Natural killer cell treated with Interleukin-12 subunit alpha and Interleukin-12 subunit beta and Interleukin-15 and Interleukin-18, amount 100 ng/mL, for 72 hours (primary cell): Measurements from ENCODE around the gene WHAMM. TPM values are rescaled to one million over a fixed set of nuclear protein-coding genes. Genes with fewer than 3 reads are reported as not detected.

ENCODE experiments used
- ATAC-seq, 2 donors: fragments of 150-1000 bp; cut with Tn5 transposase in 1 of 2; sonication (Bioruptor Pico), chemical (Tn5 transposase) in 1 of 2; 2 replicates each; pipeline ENCODE4 v1.10.0; 2021
- DNase-seq: peaks from one replicate; pipeline ENCODE4 v3.0.0; 2022; ENCODE audit warnings: low spot score
- H3K27ac Mint-ChIP-seq, 2 donors: 1 replicate in 1 of 2; 2 replicates in 1 of 2; pipeline ENCODE4 v1.8.0; 2022; ENCODE audit warnings: mixed read lengths in 2 of 2, mild to moderate bottlenecking in 1 of 2, moderate library complexity in 1 of 2
- H3K27me3 Mint-ChIP-seq, 2 donors: 1 replicate in 1 of 2; 2 replicates in 1 of 2; pipeline ENCODE4 v1.8.0; 2022; ENCODE audit warnings: mixed read lengths in 2 of 2
- H3K36me3 Mint-ChIP-seq: one replicate; pipeline ENCODE4 v1.8.0; 2022; ENCODE audit warnings: mixed read lengths
- H3K4me1 Mint-ChIP-seq, 2 donors: 1 replicate in 1 of 2; 2 replicates in 1 of 2; pipeline ENCODE4 v1.8.0; 2022; ENCODE audit warnings: low read depth in 2 of 2, mixed read lengths in 2 of 2, mild to moderate bottlenecking in 1 of 2
- H3K4me3 Mint-ChIP-seq: one replicate; pipeline ENCODE4 v1.8.0; 2022; ENCODE audit warnings: mixed read lengths
- H3K9me3 Mint-ChIP-seq: 2 replicates; pipeline ENCODE4 v1.8.0; 2022; ENCODE audit warnings: mixed read lengths
- total RNA-seq, 2 donors: library from RNA; stranded (reverse); gene quantifications; one replicate each; pipeline ENCODE4 v1.2.3, GENCODE V29; 2022

The WHAMM gene
- total RNA-seq, 2 donors from 2014 or later = 12.7 to 13.7 TPM

- Mint-ChIP-seq H3K9me3 (no peaks in the 10 kb centered on the region), H3K36me3 (no peaks in the 10 kb centered on the region), H3K27me3 (no peaks in the 10 kb centered on the region), H3K4me3 (no peak overlapping the region), H3K27ac (no peak overlapping the region), H3K4me1 (no peaks in the 10 kb centered on the region)
- no peak for DNase-seq
- ATAC-seq = no peak
Measured at GRCh38 chr15:82874267-82874666, 64.8 kb downstream of the WHAMM start.

GRCh38 chr15:82874961-82875360, 65.5 kb downstream of the WHAMM start:
- H3K27ac Mint-ChIP-seq = no peak overlapping the region
- no peaks in the 10 kb centered on the region for H3K9me3 Mint-ChIP-seq
- H3K27me3 Mint-ChIP-seq = no peaks in the 10 kb centered on the region
- H3K4me3 Mint-ChIP-seq = no peak overlapping the region
- DNase-seq (no peak), ATAC-seq (no peak)
- H3K36me3 Mint-ChIP-seq = no peaks in the 10 kb centered on the region
- no peaks in the 10 kb centered on the region for H3K4me1 Mint-ChIP-seq

- Mint-ChIP-seq H3K4me1 (no peaks in the 10 kb centered on the region), H3K27me3 (no peaks in the 10 kb centered on the region), H3K27ac (no peak overlapping the region), H3K9me3 (no peaks in the 10 kb centered on the region), H3K4me3 (no peak overlapping the region), H3K36me3 (no peaks in the 10 kb centered on the region)
- DNase-seq (no peak), ATAC-seq (no peak)
Measured at GRCh38 chr15:82875411-82876003, 66.1 kb downstream of the WHAMM start.

- no peaks in the 10 kb centered on the region for H3K4me1 Mint-ChIP-seq
- ATAC-seq = no peak
- no peaks in the 10 kb centered on the region for H3K36me3 Mint-ChIP-seq
- no peaks in the 10 kb centered on the region for H3K27me3 Mint-ChIP-seq
- no peaks in the 10 kb centered on the region for H3K9me3 Mint-ChIP-seq
- DNase-seq = no peak
- H3K27ac Mint-ChIP-seq = no peak overlapping the region
- H3K4me3 Mint-ChIP-seq = no peak overlapping the region
Measured at GRCh38 chr15:82877825-82878224, 68.4 kb downstream of the WHAMM start.

GRCh38 chr15:82878325-82878724, 68.9 kb downstream of the WHAMM start:
- no peak overlapping the region for H3K27ac Mint-ChIP-seq
- H3K9me3 Mint-ChIP-seq = no peaks in the 10 kb centered on the region
- ATAC-seq (no peak), DNase-seq (no peak)
- no peaks in the 10 kb centered on the region for H3K27me3 Mint-ChIP-seq
- H3K4me3 Mint-ChIP-seq = no peak overlapping the region
- H3K36me3 Mint-ChIP-seq = no peaks in the 10 kb centered on the region
- H3K4me1 Mint-ChIP-seq = no peaks in the 10 kb centered on the region

GRCh38 chr15:82880704-82881103, 71.3 kb downstream of the WHAMM start:
- no peak for DNase-seq
- no peaks in the 10 kb centered on the region for H3K4me1 Mint-ChIP-seq

GRCh38 chr15:82881747-82882146, 72.3 kb downstream of the WHAMM start:
- H3K9me3 Mint-ChIP-seq = no peaks in the 10 kb centered on the region
- no peaks in the 10 kb centered on the region for H3K36me3 Mint-ChIP-seq
- ATAC-seq (no peak), DNase-seq (no peak)
- H3K27ac Mint-ChIP-seq = no peak overlapping the region
- no peaks in the 10 kb centered on the region for H3K27me3 Mint-ChIP-seq
- no peaks in the 10 kb centered on the region for H3K4me1 Mint-ChIP-seq
- no peak overlapping the region for H3K4me3 Mint-ChIP-seq

More at GRCh38 chr15:82880704-82881103, 71.3 kb downstream of the WHAMM start:
- no peak for ATAC-seq
- Mint-ChIP-seq H3K36me3 (no peaks in the 10 kb centered on the region), H3K4me3 (no peak overlapping the region), H3K27ac (no peak overlapping the region), H3K27me3 (no peaks in the 10 kb centered on the region), H3K9me3 (no peaks in the 10 kb centered on the region)

GRCh38 chr15:82882273-82882928, 73.0 kb downstream of the WHAMM start:
- no peaks in the 10 kb centered on the region for H3K9me3 Mint-ChIP-seq
- no peak overlapping the region for H3K27ac Mint-ChIP-seq
- no peaks in the 10 kb centered on the region for H3K27me3 Mint-ChIP-seq
- DNase-seq (no peak), ATAC-seq (peak in 1 of 2 donors; percentile 40)
- no peaks in the 10 kb centered on the region for H3K36me3 Mint-ChIP-seq
- no peak overlapping the region for H3K4me3 Mint-ChIP-seq
- no peaks in the 10 kb centered on the region for H3K4me1 Mint-ChIP-seq

Other genes starting within 250 kb of the WHAMM start
- under 1 TPM in 1 of 2 donors, not detected in 1; 0.21 TPM for gene CPEB1, start 162.3 kb upstream of the WHAMM start, total RNA-seq
- gene AP3B2, start 99.8 kb upstream of the WHAMM start, total RNA-seq = 1 to 10 TPM; 1.1 to 1.4 TPM
- not detected for gene FSD2, start 3.6 kb upstream of the WHAMM start, total RNA-seq
- 1 to 10 TPM; 3.1 to 4.5 TPM for gene HOMER2, start 143.1 kb downstream of the WHAMM start, total RNA-seq
- 10 to 100 TPM; 17.5 to 30.6 TPM for gene RAMAC, start 176.6 kb downstream of the WHAMM start, total RNA-seq
- 10 to 100 TPM; 23.7 to 25.5 TPM for gene C15orf40, start 202.0 kb downstream of the WHAMM start, total RNA-seq